GM12873 (cell line): ENCODE data around the gene KRTAP19-5.

Source experiments
- TF ChIP-seq, protein P1 (sequence below): IDR thresholded peaks from 2 replicates; pipeline ENCODE4 v1.5.1; 2012; ENCODE audit warnings: low read depth, mild to moderate bottlenecking, moderate library complexity, low read length, control low read depth; ENCODE audit not compliant: insufficient read depth; ENCODE audit errors: missing control alignments

Gene KRTAP19-5

DNA sequence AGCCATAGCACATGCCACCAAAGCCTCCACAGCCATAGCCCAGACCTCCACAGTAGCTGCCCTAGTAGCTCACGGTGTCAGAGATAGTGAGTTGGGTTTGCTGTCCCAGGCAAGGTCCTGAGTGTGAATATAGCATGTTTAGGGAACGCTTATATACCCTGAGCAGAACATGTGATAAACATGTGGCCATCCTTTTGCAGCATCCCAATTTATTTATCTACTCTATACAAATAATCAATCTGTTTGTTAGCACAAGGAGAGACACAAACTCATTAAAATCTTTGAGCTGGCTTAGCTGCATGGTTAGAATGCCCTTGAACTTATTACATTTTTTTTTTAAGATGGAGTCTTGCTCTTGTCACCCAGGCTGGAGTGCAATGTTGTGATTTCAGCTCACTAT lies 14.6 kb downstream of the KRTAP19-5 start, which contains the start of gene KRTAP19-2:
Gene KRTAP19-2 (minus strand): TSS at position 101 of the 400 bp plus-strand sequence. CDS start 88 bp downstream, at position 13.
- TF ChIP-seq, protein P1, sequence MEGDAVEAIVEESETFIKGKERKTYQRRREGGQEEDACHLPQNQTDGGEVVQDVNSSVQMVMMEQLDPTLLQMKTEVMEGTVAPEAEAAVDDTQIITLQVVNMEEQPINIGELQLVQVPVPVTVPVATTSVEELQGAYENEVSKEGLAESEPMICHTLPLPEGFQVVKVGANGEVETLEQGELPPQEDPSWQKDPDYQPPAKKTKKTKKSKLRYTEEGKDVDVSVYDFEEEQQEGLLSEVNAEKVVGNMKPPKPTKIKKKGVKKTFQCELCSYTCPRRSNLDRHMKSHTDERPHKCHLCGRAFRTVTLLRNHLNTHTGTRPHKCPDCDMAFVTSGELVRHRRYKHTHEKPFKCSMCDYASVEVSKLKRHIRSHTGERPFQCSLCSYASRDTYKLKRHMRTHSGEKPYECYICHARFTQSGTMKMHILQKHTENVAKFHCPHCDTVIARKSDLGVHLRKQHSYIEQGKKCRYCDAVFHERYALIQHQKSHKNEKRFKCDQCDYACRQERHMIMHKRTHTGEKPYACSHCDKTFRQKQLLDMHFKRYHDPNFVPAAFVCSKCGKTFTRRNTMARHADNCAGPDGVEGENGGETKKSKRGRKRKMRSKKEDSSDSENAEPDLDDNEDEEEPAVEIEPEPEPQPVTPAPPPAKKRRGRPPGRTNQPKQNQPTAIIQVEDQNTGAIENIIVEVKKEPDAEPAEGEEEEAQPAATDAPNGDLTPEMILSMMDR = no peak

DNA sequence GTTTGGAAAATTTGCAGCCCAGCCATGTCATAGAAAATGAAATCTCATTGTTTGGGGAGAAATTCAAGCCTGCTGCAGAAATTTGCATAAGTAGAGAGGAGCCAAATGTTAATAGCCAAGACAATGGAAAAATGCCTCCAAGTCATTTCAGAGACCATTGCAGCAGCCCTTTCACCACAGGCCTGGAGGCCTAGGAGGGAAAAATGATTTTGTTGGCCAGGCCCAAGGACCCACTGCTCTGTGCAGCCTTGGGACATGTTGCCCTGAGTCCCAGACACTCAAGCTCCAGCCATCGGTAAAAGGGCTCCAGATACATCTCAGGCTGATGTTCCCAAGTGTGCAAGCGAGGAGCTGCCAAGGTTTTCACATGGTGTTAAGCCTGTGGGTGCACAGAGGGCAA lies 15.8 kb downstream of the KRTAP19-5 start:
- TF ChIP-seq, protein P1 = no peak

DNA sequence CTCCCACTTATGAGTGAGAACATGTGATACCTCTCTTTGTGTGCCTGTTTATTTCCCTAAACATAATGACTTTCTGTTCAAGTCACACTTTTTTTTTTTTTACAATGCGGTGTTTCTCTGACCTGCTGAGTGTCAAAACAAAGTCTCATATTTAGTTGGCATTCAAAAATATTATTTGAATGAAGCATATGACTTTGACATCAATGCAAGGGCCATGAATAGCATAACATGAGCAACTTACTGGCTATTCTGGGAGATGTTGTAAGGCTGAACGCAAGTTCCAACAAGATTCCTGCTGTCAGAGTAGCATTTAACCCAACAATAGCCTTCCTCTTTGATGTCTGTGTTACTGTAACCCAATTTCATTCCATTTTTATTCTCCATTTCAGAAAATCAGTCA lies 19.8 kb downstream of the KRTAP19-5 start:
- TF ChIP-seq, protein P1 = no peak

DNA sequence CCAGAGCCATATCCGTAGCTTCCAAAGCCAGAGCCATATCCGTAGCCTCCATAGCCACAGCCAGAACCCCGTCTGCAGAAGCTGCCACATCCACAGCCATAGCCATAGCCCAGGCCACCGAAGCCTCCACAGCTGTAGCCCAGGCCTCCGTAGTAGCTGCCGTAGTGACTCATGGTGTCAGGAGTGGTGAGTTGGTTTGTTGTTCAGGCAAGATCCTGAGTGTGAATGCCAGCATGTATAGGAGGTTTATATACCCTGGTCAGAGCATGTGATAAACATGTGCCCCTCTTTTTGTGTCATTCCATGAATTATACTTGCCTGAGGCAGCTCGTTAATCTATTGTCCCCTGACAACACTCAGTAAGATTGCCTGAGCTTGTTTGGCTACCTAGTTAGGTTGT lies 21.8 kb downstream of the KRTAP19-5 start, which contains the start of gene KRTAP19-1:
Gene KRTAP19-1 (minus strand): TSS at position 223 of the 400 bp plus-strand sequence. CDS start 50 bp downstream, at position 173.
- TF ChIP-seq, protein P1 = no peak

DNA sequence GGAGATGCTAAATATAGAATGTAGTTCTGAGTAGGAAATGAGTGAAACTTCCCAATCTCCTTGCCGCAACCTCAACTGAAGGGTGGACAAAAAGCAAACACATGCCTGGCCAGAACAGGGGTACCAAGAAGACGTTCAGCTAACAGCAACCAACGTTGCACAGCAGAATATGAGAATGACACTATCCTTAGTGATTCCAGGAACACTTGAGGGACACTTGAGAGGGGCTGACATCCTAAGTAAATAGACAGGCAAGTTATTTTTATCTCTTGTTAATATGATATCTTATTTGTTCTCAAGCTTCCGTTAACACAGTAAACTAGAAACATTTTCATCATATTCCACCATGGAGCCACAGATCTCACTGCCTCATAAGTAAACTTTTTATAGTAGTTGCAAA lies 22.7 kb downstream of the KRTAP19-5 start:
- TF ChIP-seq, protein P1 = no peak

DNA sequence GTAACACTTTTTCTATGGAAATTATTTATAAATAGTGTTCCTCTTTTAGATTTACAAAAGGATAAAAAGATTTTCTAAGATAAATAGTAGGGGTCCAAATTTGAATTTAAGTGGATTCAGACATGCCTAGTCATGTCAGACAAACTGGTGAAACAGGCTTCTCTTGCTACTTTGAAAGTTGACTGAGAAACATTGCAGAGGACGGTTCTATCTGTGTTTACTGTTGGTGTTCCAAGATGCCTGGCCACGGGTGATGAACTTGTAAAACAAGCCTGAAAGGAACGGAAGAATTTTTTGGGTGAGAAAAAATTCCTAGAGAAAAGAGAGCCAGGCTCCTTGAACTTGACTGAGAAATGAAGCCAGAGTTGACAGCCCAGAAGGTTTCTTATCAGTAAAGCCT lies 23.9 kb downstream of the KRTAP19-5 start:
- TF ChIP-seq, protein P1 = no peak

DNA sequence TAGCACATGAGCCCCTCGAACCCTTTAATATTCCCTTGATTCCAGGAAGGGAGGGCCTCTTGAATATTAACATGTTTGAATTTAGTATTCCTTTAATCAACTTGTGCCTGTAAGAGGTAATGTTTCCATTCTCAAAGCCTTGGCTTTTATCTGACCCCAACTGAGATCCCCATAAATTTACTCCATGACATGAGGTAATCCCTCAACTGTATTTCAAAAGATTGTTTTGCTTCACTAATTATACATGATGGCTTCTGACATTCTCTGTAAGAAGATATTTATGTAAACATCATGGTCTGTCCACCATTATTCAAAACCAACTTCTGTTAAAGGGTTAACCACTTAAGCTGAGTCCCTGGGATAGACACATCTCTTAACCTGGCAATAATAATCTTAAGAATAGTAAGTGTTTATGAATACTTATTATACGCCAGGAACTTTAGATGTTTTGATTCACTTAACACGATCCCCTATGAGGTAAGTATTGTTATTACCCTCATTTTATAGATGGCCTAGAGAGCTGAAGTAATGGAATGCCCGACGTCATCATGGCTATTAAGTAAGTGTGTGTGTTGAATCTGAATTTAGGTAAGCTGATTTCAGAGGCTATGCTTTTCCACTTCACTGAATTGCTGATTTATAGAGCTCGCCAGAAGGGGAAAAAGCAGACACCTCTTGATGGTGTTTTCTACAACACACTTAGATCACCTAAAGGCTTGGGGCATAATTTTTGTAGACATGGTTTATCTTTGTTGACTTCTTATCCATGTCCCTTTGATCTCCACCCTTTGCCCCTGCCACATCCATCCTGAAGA lies 32.8 kb downstream of the KRTAP19-5 start:
- TF ChIP-seq, protein P1 = no peak
